Embryonic facial prominence (tissue), 1 donor: ENCODE measurements around the gene DYNLT4.
"Not testable (repeated sequence)": the region's sequence is repeated elsewhere in the genome, so short reads cannot be mapped to it uniquely, and the experiment has no call there.

ENCODE experiments used
- DNase-seq: peaks from one replicate; pipeline ENCODE4 v3.0.0-alpha.2; 2016; ENCODE audit errors: extremely low spot score

DYNLT4 gene

DNA sequence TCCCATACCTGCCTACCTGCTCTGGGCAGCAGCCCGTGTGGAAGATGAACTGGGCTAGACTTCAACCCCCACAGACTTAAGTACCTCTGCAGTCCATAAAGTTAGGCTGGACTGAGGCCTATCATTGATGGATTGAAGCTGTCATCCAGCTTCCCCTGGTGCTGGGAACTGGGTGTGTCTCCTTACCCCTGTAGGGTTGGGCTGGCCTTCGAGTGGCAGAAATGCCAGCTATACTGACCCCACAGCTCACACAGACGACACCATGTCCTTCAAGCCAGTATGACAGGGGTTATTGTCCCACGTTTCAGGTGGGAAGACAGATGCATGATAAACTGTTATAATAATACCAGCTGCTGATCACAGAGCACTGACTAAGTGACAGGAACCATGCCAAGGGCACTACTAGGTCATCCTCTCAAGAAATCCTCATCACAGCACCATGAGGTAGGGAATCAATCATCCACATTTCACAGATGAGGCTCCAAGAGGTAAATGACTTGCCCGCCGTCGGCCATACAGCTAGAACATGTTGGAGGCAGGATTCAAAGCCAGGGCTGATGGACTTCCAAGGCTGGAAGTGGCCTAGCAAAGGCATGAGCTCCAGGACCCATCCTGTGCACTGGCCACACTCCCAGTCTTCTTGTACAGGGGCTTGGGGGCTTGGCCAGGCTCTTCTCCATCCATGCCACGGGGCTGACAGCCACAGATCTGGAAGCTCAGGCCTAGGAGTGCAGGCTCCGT lies 18.9 kb downstream of the DYNLT4 start, which contains the start of gene BEST4:
BEST4 (minus strand) TSS at position 51 of the 741 bp plus-strand sequence. CDS start 465 bp downstream, outside the sequence.
- DNase-seq = no peak

DNA sequence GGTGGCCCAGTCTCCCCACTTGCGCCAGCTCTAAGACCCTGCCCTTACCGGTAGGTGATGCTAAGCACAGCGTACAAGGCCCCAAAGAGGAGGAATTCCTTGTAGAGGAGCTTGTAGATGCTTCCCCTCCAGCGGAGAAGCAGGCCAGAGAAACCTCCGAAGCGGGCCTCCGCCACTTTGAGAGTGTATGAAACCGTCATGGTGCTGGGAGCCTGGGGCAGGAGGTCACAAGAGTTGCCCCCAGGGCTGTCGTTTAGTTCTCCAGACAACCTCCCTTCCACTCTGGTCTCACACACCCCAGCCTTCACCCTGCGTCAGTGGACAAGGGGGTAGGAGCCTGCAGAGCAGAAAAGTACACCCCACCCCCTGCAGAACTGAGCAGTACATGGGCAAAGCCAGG lies 19.6 kb downstream of the DYNLT4 start:
- DNase-seq = no peak

DNA sequence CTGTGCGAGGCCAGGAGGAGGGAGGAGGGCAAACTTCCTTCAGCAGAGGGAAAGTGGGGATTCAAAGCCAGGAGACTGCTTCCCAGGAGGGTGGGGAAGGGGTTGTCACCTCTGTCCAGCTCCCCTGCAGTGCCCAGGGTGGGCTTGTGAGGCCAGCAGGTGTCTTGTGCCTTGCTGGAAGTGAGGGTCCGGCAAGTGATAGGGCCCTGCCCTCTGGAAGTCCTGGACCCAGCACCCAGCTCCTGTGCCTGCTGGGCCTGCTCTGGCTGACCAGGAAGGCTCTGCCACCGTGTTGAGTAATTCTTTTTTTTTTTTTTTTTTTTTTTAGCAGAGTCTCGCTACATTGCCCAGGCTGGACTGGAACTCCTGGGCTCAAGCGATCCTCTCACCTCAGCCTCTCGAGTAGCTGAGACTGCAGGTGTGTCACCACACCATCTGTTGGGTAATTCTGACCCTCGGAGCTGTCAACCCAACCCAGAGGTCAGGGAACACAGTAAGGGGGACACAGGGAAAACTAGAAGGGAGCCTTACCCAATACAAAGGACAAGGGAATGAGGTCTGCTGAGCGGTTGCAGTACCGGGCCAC lies 20.2 kb downstream of the DYNLT4 start:
- DNase-seq = no peak

DNA sequence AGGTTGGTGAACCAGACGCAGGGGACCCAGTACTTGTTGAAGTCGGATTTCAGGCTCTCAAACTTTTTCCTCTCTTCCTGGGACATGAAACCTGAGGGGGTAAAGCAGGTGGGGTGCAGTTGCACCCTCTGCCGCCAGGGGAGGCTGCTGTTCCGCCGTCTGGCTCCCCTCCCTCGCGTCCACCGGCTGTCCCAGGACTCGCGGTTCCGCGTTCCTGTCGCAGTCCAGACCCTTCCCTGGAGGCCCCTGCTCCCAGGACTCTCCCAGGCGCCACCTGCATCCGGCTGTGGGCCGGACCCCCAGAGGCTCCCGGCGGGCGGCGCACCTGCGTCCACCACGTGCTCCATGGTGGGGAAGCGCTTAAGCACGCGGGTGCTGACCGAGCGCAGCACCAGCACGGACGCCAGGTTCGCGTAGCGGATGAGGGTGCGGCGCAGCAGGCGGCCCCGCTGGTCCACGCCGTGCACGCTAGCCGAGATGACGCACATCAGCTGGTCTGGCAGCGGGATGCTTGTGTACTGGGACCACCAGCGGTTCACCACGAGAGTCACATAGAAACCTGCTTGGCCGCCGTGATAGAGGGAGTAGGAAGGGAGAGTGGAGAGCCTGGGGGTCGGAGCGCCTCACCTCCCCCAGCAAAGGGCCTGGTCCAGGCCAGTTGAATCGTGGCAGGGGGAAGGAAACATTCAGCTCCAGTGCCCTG lies 20.9 kb downstream of the DYNLT4 start:
- no peak for DNase-seq

DNA sequence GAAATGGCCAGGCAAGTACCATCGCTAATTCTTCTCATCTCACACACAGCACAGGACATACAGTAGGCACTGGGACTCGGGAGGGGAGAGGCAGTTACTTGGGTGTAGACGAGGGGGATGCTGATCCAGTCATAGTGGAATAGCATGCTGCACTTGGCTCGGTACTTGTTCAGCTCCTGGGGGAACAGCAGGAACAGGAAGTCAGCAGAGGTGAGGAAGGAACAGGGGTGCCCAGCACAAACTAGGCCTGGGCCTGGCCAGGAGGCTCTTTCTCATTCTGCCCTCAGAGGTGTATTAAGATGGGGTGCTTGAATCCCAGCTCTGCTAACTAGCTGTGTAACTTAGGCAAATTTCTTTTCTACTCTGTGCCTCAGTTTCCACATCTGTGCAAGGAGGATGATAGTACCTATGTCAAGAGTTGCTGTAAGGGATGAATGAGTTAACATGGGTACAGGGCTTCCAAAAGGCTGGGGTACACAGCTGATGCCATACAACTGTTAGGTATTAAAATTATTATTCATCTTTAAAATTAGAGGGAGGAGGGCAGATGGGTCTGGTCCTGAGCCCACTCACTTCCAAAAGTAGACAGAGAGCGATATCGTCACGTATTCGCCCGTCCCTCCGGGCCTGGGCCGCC lies 21.5 kb downstream of the DYNLT4 start:
- no peak for DNase-seq

DNA sequence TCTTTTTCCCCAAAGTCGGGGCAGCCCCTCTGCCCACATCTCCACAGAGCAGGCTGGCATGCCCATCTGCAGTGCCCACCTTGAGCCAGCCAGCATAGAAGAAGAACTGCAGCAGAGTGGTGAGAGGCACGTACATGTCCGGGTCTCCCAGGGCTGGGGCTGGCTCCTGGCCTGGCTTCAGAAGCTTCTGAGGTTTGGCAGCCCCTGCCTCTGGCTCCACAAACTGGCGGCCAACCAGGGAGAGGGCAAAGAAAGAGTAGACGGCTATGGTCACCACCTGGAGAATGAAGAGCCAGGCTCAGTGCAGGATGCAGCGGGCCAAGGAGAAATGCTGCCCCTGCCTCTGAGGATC lies 22.1 kb downstream of the DYNLT4 start:
- no peak for DNase-seq

DNA sequence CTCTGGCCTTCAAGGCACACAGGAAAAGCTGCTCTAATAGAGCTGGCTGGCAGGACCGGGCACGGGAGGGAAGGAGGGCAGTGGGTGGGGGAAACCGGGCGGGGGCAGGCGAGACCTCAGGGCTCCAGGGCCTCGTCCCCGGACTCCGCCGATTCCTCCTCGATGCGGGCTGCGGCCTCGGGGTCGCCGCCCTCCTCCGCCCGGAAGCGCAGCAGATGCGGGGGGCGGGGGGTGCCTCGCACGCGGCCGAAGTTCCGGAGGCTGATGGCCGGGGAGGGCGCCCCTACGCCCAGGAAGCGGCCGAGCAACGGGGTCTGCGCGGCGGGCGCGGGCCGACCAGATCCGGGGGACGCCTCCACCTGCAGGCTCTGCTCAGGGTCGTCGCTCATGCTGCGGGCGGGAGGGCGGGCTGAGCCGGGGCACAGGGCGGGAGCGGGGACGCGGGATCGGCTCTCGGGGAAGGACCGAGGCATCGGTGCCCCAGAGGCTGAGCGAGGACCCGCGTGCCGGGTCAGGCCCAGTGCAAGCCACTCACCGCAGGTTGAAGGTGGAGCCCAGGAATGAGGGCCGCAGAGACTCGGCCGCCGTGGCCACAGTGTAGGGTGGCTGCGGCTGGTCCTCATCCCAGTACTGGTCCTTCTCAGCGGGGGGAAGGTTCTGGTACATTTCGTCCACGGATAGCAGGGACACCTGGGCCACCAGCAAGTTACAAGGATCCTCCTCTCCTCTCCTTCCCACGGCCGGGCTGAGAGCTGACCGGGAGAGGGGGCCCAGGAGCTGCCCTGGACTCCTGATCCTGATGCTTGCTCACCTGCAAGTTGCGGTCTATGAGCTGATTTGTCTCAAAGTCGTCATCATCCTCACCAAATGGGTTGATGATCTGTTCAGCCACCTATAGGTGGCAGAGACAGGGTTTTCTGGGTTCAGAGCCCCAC lies 22.8 kb downstream of the DYNLT4 start:
- no peak for DNase-seq

DNA sequence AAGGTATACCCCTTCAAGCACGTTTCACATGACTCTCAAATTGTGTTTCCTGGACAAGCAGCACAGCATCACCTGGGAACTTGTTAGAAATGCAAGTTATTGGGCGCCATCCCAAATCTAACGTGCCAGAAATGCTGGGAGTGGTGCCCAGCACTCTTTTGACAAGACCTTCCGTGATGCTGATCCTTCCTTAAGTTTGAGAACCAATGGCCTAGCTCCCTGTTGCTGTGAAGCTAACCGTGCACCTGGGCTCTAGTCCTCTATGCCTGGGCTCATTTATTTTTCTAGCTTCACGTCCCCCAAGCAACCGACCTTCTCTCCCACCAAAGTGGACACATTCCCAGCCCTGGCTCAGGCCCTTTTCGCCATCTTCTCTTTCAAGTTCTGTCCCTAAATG lies 23.5 kb downstream of the DYNLT4 start:
- DNase-seq = no peak

DNA sequence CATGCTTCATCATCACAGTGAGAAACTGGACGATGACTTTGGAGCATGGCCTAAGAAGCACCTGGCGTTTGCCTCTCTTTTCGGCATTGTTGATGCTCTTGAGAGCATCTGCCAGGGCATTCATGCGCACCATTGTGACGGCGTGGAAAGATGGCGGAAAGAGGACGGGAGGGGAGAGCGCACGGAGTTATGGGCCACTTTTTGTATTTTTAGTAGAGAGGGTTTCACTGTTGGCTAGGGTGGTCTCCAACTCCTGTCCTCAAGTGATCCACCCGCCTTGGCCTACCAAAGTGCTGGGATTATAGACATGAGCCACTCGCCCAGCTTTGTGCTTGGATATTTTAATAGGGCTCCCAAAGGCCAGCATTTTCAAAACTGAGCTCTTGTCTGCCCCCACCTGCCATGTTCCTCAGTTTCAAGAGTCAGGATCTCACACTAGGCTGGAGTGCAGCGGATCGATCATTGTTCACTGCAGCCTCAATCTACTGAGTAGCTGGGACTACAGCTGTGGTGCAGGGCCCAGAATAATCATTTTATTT lies 26.5 kb downstream of the DYNLT4 start:
- DNase-seq = no peak

DNA sequence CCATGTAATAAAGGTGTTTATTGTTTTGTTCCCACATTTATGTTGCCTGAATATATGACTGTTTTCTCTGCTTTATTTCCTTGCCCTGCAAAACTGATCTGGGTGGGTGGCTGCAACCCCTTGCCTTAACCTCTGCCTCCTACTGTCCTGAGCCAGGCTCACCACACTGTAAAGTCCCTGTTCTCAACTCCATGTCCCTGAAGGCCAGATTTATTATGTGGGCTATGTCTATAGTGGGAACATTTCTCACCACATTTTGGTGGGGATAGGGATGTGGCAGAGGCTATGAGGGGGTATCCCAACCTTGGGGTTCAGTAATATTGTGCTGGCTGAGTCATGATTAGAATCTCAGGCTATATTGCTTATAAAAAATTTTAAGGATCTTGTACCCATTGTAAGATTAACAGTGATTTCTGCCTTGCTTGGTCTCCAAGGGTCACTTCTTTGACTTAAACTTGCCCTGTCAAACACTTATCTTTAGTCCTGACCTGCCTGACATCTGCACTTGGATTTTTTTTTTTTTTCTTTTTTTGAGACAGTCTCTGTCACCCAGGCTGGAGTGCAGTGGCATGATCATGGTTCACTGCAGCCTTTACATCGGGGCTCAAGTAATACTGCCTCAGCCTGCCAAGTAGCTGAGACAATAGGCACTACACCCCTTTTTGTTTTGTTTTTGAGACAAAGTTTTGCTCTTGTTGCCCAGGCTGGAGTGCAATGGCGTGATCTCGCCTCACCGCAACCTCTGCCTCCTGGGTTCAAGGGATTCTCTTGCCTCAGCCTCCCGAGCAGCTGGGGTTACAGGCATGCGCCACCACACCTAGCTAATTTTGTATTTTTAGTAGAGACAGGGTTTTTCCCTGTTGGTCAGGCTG lies 28.2 kb downstream of the DYNLT4 start:
- no peak for DNase-seq

DNA sequence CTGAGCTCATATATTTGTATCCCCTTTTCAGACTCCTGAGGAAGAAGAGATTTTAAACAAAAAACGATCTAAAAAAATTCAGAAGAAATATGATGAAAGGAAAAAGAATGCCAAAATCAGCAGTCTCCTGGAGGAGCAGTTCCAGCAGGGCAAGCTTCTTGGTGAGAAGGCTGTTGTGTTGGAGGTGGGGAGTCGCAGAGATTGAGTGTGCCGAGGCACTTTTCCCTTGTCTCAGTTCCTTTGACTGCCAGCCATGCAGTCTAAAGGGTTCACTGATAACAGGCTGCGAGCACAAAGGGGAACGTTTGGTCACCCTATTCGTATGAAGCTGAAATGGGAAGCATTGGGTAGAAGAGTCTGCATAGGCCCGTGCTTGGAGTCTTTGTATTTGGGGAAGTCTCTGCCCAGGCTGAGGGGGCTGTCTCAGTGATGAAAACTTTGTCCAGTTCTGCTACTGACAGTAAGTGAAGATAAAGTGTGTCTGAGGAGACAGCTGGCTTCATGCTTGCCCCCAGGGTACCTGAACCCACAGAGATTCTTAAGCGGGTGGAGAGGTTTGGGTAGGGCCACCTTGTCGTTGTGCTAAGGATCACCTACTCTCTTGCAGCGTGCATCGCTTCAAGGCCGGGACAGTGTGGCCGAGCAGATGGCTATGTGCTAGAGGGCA lies 29.0 kb downstream of the DYNLT4 start:
- DNase-seq = no peak

DNA sequence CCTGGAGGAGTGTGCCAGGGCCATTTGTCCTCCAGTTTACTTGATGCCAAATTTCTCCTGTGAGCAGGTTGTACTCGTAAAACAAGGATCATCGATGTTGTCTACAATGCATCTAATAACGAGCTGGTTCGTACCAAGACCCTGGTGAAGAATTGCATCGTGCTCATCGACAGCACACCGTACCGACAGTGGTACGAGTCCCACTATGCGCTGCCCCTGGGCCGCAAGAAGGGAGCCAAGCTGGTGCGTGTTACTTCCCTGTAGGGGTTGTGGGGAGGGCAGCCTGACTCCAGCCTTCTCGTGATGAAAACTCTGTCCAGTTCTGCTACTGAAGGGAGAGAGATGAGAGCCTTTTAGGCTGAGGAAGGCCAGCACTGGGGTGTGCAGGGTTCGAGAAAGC lies 29.6 kb downstream of the DYNLT4 start:
- DNase-seq = no peak

DNA sequence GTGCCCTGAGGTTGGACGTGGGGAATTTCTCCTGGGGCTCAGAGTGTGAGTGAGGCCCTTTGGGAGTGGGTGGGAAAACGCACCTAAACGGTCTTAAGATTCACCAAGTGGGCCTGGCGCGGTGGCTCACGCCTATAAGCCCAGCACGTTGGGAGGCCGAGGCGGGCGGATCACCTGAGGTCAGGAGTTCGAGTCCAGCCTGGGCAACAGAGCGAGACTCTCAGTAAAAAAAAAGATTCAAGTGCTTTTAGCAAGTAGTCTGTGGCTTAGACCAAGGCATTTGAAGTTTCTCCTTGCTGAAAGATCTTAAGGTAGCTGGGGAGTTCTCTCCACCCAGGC lies 30.5 kb downstream of the DYNLT4 start:
- no peak for DNase-seq

DNA sequence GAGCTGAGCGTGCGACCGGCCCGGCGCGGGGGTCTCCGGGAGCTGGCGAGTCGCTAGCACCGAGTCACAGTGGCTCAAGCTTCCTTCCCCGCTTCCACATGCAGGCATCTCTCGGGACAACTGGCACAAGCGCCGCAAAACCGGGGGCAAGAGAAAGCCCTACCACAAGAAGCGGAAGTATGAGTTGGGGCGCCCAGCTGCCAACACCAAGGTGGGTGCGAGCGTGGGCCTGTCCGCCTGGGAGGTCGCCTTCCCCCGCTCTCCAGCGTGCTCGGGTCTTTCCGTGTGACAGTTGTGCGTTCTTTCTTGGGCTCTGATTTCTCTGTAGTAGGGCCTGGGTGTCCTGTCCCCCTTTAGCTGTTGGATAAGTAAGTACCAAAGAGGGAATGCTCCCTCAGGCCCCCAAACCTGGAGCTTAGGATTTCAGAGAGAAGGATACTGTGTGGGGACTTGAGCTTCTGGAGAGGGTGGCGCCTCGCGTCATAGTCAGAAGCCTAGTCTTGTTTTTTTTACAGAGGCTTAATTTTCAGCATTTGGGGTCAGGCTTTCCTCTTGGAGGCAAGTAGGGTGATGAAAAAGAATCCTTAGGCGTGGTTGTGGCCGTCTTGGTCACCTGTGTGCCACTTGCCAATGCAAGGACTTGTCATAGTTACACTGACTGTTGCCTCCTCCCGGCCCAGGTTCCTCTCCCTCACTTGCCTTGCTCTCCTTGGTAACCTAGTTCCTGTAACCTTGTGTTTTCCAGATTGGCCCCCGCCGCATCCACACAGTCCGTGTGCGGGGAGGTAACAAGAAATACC lies 31.0 kb downstream of the DYNLT4 start:
- DNase-seq = no peak

DNA sequence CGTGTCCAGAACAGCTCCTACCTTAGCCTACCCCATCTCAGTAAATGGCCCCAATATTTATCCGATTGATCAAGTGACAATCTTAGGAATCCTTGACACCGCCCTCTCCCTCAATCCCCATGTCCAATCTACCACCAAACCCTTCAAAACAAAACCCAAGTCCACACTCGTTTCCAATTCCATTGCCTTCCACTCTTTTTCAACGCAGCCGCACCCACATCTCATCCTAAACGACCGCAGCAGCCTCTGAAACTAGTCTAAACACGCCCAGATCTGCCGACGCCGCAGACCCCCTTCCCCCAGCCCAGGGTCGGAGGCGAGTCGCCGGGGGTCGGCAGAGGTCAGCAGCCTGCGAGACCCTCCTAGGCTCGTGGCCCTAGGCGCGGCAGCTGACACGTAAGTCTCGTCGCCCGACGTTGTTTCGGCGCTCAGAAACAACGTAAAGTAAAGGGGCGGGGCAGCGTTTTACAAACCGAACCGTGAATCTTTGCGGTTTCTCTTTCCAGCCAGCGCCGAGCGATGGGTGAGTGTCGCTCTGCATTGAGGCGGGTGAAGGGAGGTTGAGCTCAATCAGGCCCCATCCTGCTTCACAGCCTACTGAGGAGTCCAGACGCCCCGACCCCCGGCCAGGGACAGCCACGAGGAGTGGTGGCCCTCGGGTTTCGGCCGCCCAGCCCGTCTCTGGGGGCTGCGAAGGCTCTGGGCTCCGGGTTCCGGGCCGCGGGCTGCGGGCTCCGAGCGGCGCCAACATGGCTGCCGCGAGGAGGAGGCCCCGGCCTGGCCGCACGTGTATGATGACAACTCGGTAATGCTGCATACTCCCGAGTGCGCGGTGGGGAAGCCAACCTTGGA lies 31.8 kb downstream of the DYNLT4 start, which contains the start of gene RPS8:
RPS8 (plus strand) TSS at position 463 of the 852 bp plus-strand sequence; CDS start at position 520, 57 bp downstream.
- DNase-seq = peak; percentile 88

DNA sequence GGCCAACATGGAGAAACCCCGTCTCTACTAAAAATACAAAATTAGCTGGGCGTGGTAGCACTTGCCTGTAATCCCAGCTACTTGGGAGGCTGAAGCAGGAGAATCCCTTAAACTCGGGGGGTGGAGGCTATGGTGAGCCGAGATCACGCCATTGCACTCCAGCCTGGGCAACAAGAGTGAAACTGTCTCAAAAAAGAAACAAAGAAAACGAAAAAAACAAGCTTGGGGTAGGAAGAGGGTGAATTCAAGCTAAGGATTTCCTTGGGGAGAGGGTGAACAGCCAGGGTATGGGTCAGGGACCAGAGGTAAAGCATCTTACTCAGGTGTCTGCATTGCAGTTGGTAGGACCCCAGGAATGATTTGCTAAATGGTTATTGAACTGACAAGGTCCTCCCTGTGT lies 40.7 kb downstream of the DYNLT4 start:
- not testable (repeated sequence) for DNase-seq

DNA sequence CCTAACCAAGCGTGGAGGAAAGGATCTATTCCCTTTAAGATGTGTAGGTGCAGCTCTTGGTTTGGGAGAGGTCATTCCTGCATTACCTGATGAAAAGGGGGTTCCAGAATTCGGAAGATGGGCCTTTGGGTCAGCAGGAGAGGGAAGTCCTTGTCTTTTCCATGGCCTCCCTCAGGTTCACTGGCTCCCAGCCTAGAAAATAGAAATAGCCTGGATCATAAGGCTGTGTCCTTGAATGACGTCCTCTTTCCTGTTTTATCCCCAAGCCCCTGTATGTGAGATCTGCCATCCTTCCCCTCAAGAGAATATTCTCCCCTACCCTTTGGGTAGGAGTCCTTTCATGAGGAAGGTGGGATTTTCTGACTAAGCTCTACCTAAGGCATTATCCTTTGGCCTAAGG lies 46.3 kb downstream of the DYNLT4 start:
- DNase-seq = no peak

DNA sequence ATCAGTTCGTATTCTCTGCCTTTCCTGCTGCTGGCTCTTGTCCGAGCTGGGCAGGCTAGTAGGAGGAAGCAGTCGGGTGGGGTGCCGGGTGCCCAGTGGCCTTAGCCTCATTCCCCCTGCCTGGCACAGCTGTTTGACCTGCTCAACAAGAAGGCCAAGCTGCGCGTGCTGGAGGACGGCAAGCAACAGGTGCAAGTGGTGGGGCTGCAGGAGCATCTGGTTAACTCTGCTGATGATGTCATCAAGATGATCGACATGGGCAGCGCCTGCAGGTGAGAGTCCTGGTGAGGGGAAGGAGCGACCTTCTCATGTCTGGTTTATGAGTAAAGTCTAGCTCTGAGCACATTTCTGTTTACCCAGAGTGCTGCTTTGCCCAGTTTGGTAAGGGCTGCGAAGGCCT lies 48.1 kb downstream of the DYNLT4 start:
- no peak for DNase-seq
